Upper lobe of right lung (tissue), 1 donor: ENCODE data around the gene BTBD17. TPM values are rescaled to one million over a fixed set of nuclear protein-coding genes. Genes with fewer than 3 reads are reported as not detected.
A peak's percentile ranks its signal among the peaks of the same experiment; 100 is the strongest.
"Not testable (repeated sequence)": the region's sequence is repeated elsewhere in the genome, so short reads cannot be mapped to it uniquely, and the experiment has no call there.

Experiments
- ATAC-seq: fragments of 200-7000 bp; cut with Tn5 transposase; one replicate; pipeline ENCODE4 v1.9.1; 2020; ENCODE audit warnings: mild to moderate bottlenecking, moderate library complexity
- DNase-seq: peaks from one replicate; pipeline ENCODE4 v3.0.0-alpha.2; 2020
- H3K27ac ChIP-seq: fragments of 200-600 bp; one replicate; pipeline ENCODE4 v1.8.0; 2022
- H3K27me3 ChIP-seq: fragments of 200-600 bp; one replicate; pipeline ENCODE4 v1.8.0; 2022; ENCODE audit warnings: mild to moderate bottlenecking
- H3K36me3 ChIP-seq: fragments of 200-600 bp; one replicate; pipeline ENCODE4 v1.8.0; 2022
- H3K4me1 ChIP-seq: fragments of 200-600 bp; one replicate; pipeline ENCODE4 v1.8.0; 2022
- H3K4me3 ChIP-seq: fragments of 200-600 bp; one replicate; pipeline ENCODE4 v1.8.0; 2022; ENCODE audit warnings: mild to moderate bottlenecking
- H3K9me3 ChIP-seq: fragments of 200-600 bp; one replicate; pipeline ENCODE4 v1.8.0; 2022
- CTCF ChIP-seq: fragments of 200-600 bp; IDR thresholded peaks from one replicate; pipeline ENCODE4 v1.8.0; 2022; ENCODE audit warnings: antibody characterized with exemption
- intact Hi-C: fragments of 100-400 bp; cut with DNase I; formaldehyde crosslinking; loops from one replicate; pipeline ENCODE4 v1.11.0; 2022
- long read RNA-seq: library from polyadenylated mRNA; unstranded; transcript quantifications from one replicate; pipeline ENCODE4 v2.0.0, GENCODE V29; 2021
- total RNA-seq: library from RNA; stranded (reverse); fragmentation: NEBNext Ultra II Directional; extraction: Animal tissue kit (Norgen Biotek cat#: 25700); gene quantifications from one replicate; pipeline ENCODE4 v1.2.1, GENCODE V29; 2021
- donor health status: DM: no; HTN: yes; CAD: no; lungs with severe emphysema.

Gene BTBD17, protein sequence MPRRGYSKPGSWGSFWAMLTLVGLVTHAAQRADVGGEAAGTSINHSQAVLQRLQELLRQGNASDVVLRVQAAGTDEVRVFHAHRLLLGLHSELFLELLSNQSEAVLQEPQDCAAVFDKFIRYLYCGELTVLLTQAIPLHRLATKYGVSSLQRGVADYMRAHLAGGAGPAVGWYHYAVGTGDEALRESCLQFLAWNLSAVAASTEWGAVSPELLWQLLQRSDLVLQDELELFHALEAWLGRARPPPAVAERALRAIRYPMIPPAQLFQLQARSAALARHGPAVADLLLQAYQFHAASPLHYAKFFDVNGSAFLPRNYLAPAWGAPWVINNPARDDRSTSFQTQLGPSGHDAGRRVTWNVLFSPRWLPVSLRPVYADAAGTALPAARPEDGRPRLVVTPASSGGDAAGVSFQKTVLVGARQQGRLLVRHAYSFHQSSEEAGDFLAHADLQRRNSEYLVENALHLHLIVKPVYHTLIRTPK
- total RNA-seq = not detected
- long read RNA-seq = 0 reads

DNA sequence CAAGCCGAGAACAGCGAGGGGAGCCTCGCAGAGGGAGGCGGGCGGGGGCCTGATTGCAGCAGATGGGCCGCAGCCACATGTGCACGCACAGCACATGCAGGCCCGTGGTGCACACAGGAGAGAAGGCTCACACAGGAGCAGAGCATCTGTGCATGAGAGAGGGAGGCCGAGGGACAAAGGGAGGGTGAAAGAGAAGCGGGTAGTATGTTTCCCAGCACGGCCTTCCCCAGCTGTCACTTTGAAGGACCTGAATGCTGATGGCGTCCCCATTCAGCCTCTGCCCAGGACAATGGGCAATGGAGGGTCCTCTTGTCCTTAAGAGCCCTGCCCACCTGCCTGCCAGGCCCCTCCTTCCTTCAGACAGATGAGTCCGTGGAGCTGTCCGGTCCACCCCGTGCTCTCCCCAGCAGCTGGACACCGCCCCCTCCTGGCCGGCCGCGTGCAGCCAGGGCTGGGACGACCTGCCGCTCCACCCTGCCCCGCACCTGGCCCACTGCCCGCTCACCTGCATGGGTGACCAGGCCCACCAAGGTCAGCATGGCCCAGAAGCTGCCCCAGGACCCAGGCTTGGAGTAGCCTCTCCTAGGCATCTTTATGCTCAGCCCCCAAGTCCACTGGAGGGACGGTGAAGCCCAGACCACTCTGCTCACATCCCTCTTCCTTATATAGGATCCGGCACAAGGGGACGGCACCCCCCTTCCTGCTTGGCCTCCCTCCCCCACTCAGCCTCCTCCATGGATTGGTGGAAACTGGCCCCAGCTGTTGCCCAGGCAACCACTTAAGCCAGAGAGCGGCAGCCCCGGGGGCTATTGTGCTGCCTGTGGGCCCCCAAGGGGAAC is at the start of gene BTBD17:
BTBD17 (minus strand) TSS at position 639 of the 839 bp plus-strand sequence; CDS start at position 590, 49 bp downstream.
- ATAC-seq = peak; percentile 80
- intact Hi-C loops = no loop called here
- peak; percentile 82 for DNase-seq
- H3K27ac ChIP-seq = no peak within 1 kb of the TSS
- H3K27me3 ChIP-seq = peaks cover 51% of the 10 kb centered on the region
- H3K4me1 ChIP-seq = no peaks in the 10 kb centered on the region
- H3K36me3 ChIP-seq = no peaks in the 10 kb centered on the region
- peak; percentile 62 for TF ChIP-seq CTCF
- no peak within 1 kb of the TSS for H3K4me3 ChIP-seq
- no peaks in the 10 kb centered on the region for H3K9me3 ChIP-seq

DNA sequence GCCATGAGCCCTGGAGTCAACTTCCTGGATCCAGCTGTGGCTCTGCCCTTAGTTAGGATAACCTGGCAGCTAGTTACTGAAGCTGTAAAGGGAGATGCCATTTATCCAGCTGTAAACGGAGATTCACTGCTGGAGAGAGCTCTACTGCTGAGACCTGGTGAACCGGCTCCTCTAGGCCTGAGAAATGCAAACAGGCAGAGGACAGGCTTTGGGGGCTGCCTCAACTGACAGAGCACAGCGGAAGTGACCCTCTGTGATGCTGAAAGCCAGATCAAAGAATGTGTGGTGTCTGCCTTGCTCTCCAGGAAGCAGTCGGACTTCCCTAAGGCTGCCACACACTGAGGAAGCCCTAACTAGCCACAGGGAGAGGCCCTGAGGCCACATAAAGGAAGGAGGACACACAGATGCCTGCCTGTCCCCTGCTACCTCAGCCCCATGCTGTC is 48.4 kb upstream of the BTBD17 start:
- Histone ChIP-seq H3K36me3 (no peaks in the 10 kb centered on the region), H3K27me3 (no peaks in the 10 kb centered on the region), H3K4me1 (no peaks in the 10 kb centered on the region), H3K27ac (no peak overlapping the region), H3K4me3 (no peak overlapping the region), H3K9me3 (no peaks in the 10 kb centered on the region)
- DNase-seq = no peak
- no peak for ATAC-seq
- intact Hi-C loops = no loop called here
- no peak for TF ChIP-seq CTCF

DNA sequence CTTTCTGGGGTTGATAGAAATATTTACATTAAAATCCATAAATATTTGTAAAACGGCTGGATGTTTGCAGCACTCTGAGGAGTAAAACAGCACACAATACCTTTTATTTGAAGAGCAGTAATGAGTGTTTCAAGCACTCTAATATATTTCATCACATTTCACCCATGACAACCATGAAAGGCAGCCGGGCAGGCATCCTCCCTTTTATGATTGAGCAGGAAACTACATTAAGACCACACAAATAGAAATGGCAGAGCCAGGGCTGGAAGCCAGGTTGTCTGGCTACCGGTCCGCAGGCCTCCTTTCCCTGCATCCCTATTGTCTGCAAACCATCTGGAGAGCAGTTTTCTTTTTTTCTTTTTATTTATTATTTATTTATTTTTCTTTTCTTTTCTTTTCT is 47.1 kb upstream of the BTBD17 start:
- intact Hi-C loops = no loop called here
- TF ChIP-seq CTCF = no peak
- DNase-seq = no peak

DNA sequence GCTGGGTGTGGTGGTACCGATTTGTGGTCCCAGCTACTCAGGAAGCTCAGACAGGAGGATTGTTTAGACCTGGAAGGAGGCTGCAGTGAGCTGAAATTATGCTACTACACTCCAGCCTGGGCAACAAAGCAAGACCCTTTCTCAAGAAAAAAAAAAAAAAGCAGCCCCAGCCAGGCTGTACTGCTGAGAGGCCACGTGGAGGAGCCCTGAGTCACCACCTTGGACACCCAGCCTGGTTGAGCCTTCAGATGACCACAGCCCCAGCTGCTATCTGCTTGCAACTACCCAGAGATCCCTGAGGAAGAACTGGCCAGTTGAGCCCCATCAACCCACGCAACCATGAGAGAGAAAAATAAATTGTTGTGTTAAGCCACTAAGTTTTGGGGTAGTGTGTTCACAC is 46.6 kb upstream of the BTBD17 start:
- Histone ChIP-seq H3K4me1 (no peaks in the 10 kb centered on the region), H3K9me3 (no peaks in the 10 kb centered on the region), H3K36me3 (no peaks in the 10 kb centered on the region), H3K27me3 (no peaks in the 10 kb centered on the region), H3K4me3 (no peak overlapping the region), H3K27ac (no peak overlapping the region)
- no peak for TF ChIP-seq CTCF
- ATAC-seq (peak; percentile 74), DNase-seq (peak; percentile 72)
- intact Hi-C loops = no loop called here

More for the DNA sequence above, 47.1 kb upstream of the BTBD17 start:
- H3K4me3 ChIP-seq = no peak overlapping the region
- H3K4me1 ChIP-seq = no peaks in the 10 kb centered on the region
- H3K36me3 ChIP-seq = no peaks in the 10 kb centered on the region
- H3K27me3 ChIP-seq = no peaks in the 10 kb centered on the region
- no peak overlapping the region for H3K27ac ChIP-seq
- ATAC-seq = peak; percentile 69
- no peaks in the 10 kb centered on the region for H3K9me3 ChIP-seq

GRCh38 chr17:74407384-74407783 is 45.7 kb upstream of the BTBD17 start:
- H3K27me3 ChIP-seq = no peaks in the 10 kb centered on the region
- no peaks in the 10 kb centered on the region for H3K4me1 ChIP-seq
- H3K9me3 ChIP-seq = no peaks in the 10 kb centered on the region
- DNase-seq (no peak), ATAC-seq (no peak)
- no peaks in the 10 kb centered on the region for H3K36me3 ChIP-seq
- H3K4me3 ChIP-seq = no peak overlapping the region
- no peak for TF ChIP-seq CTCF
- H3K27ac ChIP-seq = no peak overlapping the region
- intact Hi-C loops = no loop called here

- H3K27me3 ChIP-seq, H3K4me3 ChIP-seq, DNase-seq, H3K36me3 ChIP-seq, ATAC-seq, intact Hi-C loops, H3K9me3 ChIP-seq, H3K27ac ChIP-seq, H3K4me1 ChIP-seq: not testable (repeated sequence)
Observed at GRCh38 chr17:74405311-74405710, 43.6 kb upstream of the BTBD17 start.
